GM12878 (cell line): ENCODE measurements around the gene AFF1. TPM values are rescaled to one million over a fixed set of nuclear protein-coding genes. Genes with fewer than 3 reads are reported as not detected.

Experiments
- CEBPB ChIP-seq, 2 experiments: fragments of 150-350 bp in 1 of 2; IDR thresholded peaks; 2 replicates each; pipeline ENCODE4 v1.6.1; 2012 to 2014; ENCODE audit warnings: low read depth in 2 of 2, low read length in 2 of 2, borderline replicate concordance in 1 of 2, inconsistent platforms in 1 of 2
- CHD2 ChIP-seq: IDR thresholded peaks from 2 replicates; pipeline ENCODE4 v1.6.1; 2011; ENCODE audit warnings: low read depth, low read length, improper control_type of control experiment, borderline replicate concordance
- EP300 ChIP-seq, 2 experiments: fragments of 150-350 bp in 1 of 2; IDR thresholded peaks; 2 replicates each; pipeline ENCODE4 v1.6.1; 2011 to 2012; ENCODE audit warnings: low read depth in 2 of 2, low read length in 2 of 2, borderline replicate concordance in 1 of 2, improper control_type of control experiment in 1 of 2, inconsistent platforms in 1 of 2; ENCODE audit not compliant: control insufficient read depth in 1 of 2
- GATAD2B ChIP-seq: fragments of 450-650 bp; conservative IDR thresholded peaks from 2 replicates; pipeline ENCODE4 v1.6.1; 2017; ENCODE audit warnings: low read depth, mild to moderate bottlenecking, moderate library complexity
- HDGF ChIP-seq: fragments of 450-650 bp; IDR thresholded peaks from 2 replicates; pipeline ENCODE4 v1.6.1; 2016; ENCODE audit warnings: antibody characterized with exemption
- IKZF2 ChIP-seq, 2 experiments: fragments of 450-650 bp; IDR thresholded peaks; 2 replicates each; pipeline ENCODE4 v1.6.1; 2017; ENCODE audit warnings: mild to moderate bottlenecking in 2 of 2, moderate library complexity in 2 of 2
- JUNB ChIP-seq: IDR thresholded peaks from 2 replicates; pipeline ENCODE4 v1.6.1; 2016; ENCODE audit warnings: antibody characterized with exemption, mild to moderate bottlenecking
- LARP7 ChIP-seq: fragments of 450-650 bp; IDR thresholded peaks from 2 replicates; pipeline ENCODE4 v1.6.1; 2017; ENCODE audit warnings: mild to moderate bottlenecking
- MEF2A ChIP-seq: IDR thresholded peaks from 2 replicates; pipeline ENCODE4 v1.6.1; 2011; ENCODE audit warnings: low read depth, mild to moderate bottlenecking, low read length, moderate library complexity; ENCODE audit not compliant: insufficient read depth
- NRF1 ChIP-seq: conservative IDR thresholded peaks from 2 replicates; pipeline ENCODE4 v1.6.1; 2011; ENCODE audit warnings: mild to moderate bottlenecking, low read depth, low read length, improper control_type of control experiment
- PBX3 ChIP-seq: IDR thresholded peaks from 2 replicates; pipeline ENCODE4 v1.6.1; 2011; ENCODE audit warnings: mild to moderate bottlenecking, low read depth, low read length, moderate library complexity; ENCODE audit not compliant: insufficient replicate concordance
- PRDM15 ChIP-seq: fragments of 450-650 bp; formaldehyde crosslinking; IDR thresholded peaks from 2 replicates; pipeline ENCODE4 v1.4.0; 2020; ENCODE audit warnings: mild to moderate bottlenecking, moderate library complexity
- RBBP5 ChIP-seq: fragments of 200-600 bp; sonication (generic); conservative IDR thresholded peaks from 2 replicates; pipeline ENCODE4 v1.6.1; 2016
- REST ChIP-seq: IDR thresholded peaks from 2 replicates; pipeline ENCODE4 v1.6.1; 2012; ENCODE audit warnings: mild to moderate bottlenecking, low read depth, low read length
- TCF3 ChIP-seq: IDR thresholded peaks from 2 replicates; pipeline ENCODE4 v1.6.1; 2012; ENCODE audit warnings: low read depth, mild to moderate bottlenecking, low read length, borderline replicate concordance; ENCODE audit not compliant: insufficient read depth
- TCF7 ChIP-seq: IDR thresholded peaks from 2 replicates; pipeline ENCODE4 v1.6.1; 2014; ENCODE audit warnings: antibody characterized with exemption, borderline replicate concordance
- USF2 ChIP-seq: IDR thresholded peaks from 2 replicates; pipeline ENCODE4 v1.6.1; 2011; ENCODE audit warnings: low read depth, low read length, improper control_type of control experiment, borderline replicate concordance
- ZBTB4 ChIP-seq: fragments of 450-650 bp; formaldehyde crosslinking; IDR thresholded peaks from 2 replicates; pipeline ENCODE4 v1.4.0; 2022; ENCODE audit warnings: mild to moderate bottlenecking, moderate library complexity
- polyA plus RNA-seq, 11 experiments: library from polyadenylated mRNA; depleted of rRNA in 4 of 11; unstranded in 6 of 11; stranded (reverse) in 5 of 11; fragments of >200 nt; fragmentation: Nextera tagmentation in 4 of 11; fragmentation: Illumina TruSeq in 1 of 11; extraction: Ambion mirVana in 4 of 11; extraction: Trizol in 1 of 11; gene quantifications; 1 replicate in 1 of 11; 2 replicates in 10 of 11; pipeline versions ENCODE4 v1.2.1 to v1.2.3, GENCODE V29; 2011 to 2016; ENCODE audit warnings: inconsistent platforms in 2 of 11, missing spikeins in 2 of 11, low read depth in 1 of 11
- total RNA-seq, 4 experiments: library from RNA; depleted of rRNA in 3 of 4; stranded (reverse); fragments of >200 nt in 3 of 4; fragmentation: Illumina TruSeq in 1 of 4; extraction: Trizol in 1 of 4; gene quantifications; 2 replicates each; pipeline versions ENCODE4 v1.2.1 to v1.2.3, GENCODE V29; 2013 to 2021

Gene AFF1
- total and polyA plus RNA-seq, 10 of the 15 experiments (the other 5 are each of a cell fraction or from before 2014, with no cell fraction given): 3.5 to 56.1 (median 21.5) TPM

GRCh38 chr4:86981789-86982188, 47.0 kb downstream of the AFF1 start (continued):
- TF ChIP-seq ZBTB4 (CRISPR knock-in tag) (no peak), CEBPB (IDR thresholded peaks at IDR 0.05; ENCODE audit: borderline replicate concordance in 1 of 2, low read depth in 2 of 2, low read length in 2 of 2) (no peak), CHD2 (no peak), GATAD2B (no peak), TCF7 (peak; percentile 64), MEF2A (no peak), PRDM15 (CRISPR knock-in tag) (no peak), HDGF (no peak), EP300 (IDR thresholded peaks at IDR 0.05; ENCODE audit: borderline replicate concordance in 1 of 2, control insufficient read depth in 1 of 2, low read depth in 2 of 2, low read length in 2 of 2) (no peak), IKZF2 (IDR thresholded peaks at IDR 0.05) (peak in 1 of 2 experiments; percentile 50; a peak in 2 of 4 replicates), USF2 (no peak), LARP7 (no peak), RBBP5 (no peak), PBX3 (no peak), TCF3 (no peak), REST (no peak), JUNB (no peak), NRF1 (no peak)
